ENCODE results near the gene VAMP4.
A peak's percentile ranks its signal among the peaks of the same experiment; 100 is the strongest.

VAMP4 gene

GRCh38 chr1:171741872-171742576 is at the start of gene VAMP4:
VAMP4 (minus strand) TSS chr1:171742065; CDS start chr1:171738414, 3,651 bp downstream.
- DNase-seq (ENCODE audit: low read depth in 1 of 2, low spot score in 1 of 2), result peak; percentile 75 to 77

GRCh38 chr1:171790318-171790717 is 48.5 kb upstream of the VAMP4 start:
- DNase-seq (ENCODE audit: low read depth in 1 of 2, low spot score in 1 of 2), result no peak

- DNase-seq (ENCODE audit: low read depth in 1 of 2, low spot score in 1 of 2), result no peak
Measured at GRCh38 chr1:171788696-171789095, 46.8 kb upstream of the VAMP4 start.

- no peak for DNase-seq (ENCODE audit: low read depth in 1 of 2, low spot score in 1 of 2)
Measured at GRCh38 chr1:171787686-171788480, 46.0 kb upstream of the VAMP4 start.

- DNase-seq (ENCODE audit: low read depth in 1 of 2, low spot score in 1 of 2), result no peak
Measured at GRCh38 chr1:171786534-171786933, 44.7 kb upstream of the VAMP4 start.

- no peak for DNase-seq (ENCODE audit: low read depth in 1 of 2, low spot score in 1 of 2)
Measured at GRCh38 chr1:171785766-171786165, 43.9 kb upstream of the VAMP4 start.

- no peak for DNase-seq (ENCODE audit: low read depth in 1 of 2, low spot score in 1 of 2)
Measured at GRCh38 chr1:171784784-171785183, 42.9 kb upstream of the VAMP4 start.

- no peak for DNase-seq (ENCODE audit: low read depth in 1 of 2, low spot score in 1 of 2)
Measured at GRCh38 chr1:171783816-171784530, 42.1 kb upstream of the VAMP4 start.

GRCh38 chr1:171781176-171781875 is 39.5 kb upstream of the VAMP4 start, which contains the start of gene METTL13:
METTL13 (plus strand) TSS chr1:171781660; CDS start chr1:171781968, 308 bp downstream.
- peak; percentile 93 to 98 for DNase-seq (ENCODE audit: low read depth in 1 of 2, low spot score in 1 of 2)

GRCh38 chr1:171780583-171781175 is 38.8 kb upstream of the VAMP4 start:
- DNase-seq (ENCODE audit: low read depth in 1 of 2, low spot score in 1 of 2), result no peak

- DNase-seq (ENCODE audit: low read depth in 1 of 2, low spot score in 1 of 2), result no peak
Measured at GRCh38 chr1:171772312-171772711, 30.4 kb upstream of the VAMP4 start.

GRCh38 chr1:171769754-171770153 is 27.9 kb upstream of the VAMP4 start:
- DNase-seq (ENCODE audit: low read depth in 1 of 2, low spot score in 1 of 2), result no peak

GRCh38 chr1:171769171-171769570 is 27.3 kb upstream of the VAMP4 start:
- no peak for DNase-seq (ENCODE audit: low read depth in 1 of 2, low spot score in 1 of 2)

GRCh38 chr1:171763764-171764163 is 21.9 kb upstream of the VAMP4 start:
- DNase-seq (ENCODE audit: low read depth in 1 of 2, low spot score in 1 of 2), result no peak

GRCh38 chr1:171762143-171762563 is 20.3 kb upstream of the VAMP4 start:
- DNase-seq (ENCODE audit: low read depth in 1 of 2, low spot score in 1 of 2), result no peak

GRCh38 chr1:171758011-171758410 is 16.1 kb upstream of the VAMP4 start:
- no peak for DNase-seq (ENCODE audit: low read depth in 1 of 2, low spot score in 1 of 2)

GRCh38 chr1:171756856-171757255 is 15.0 kb upstream of the VAMP4 start:
- DNase-seq (ENCODE audit: low read depth in 1 of 2, low spot score in 1 of 2), result no peak

- DNase-seq (ENCODE audit: low read depth in 1 of 2, low spot score in 1 of 2), result no peak
Measured at GRCh38 chr1:171754971-171755370, 13.1 kb upstream of the VAMP4 start.

GRCh38 chr1:171754353-171754705 is 12.5 kb upstream of the VAMP4 start:
- no peak for DNase-seq (ENCODE audit: low read depth in 1 of 2, low spot score in 1 of 2)

GRCh38 chr1:171753685-171754352 is 12.0 kb upstream of the VAMP4 start:
- no peak for DNase-seq (ENCODE audit: low read depth in 1 of 2, low spot score in 1 of 2)
